HCT116 (cell line): Measurements from ENCODE around the gene PTPRQ. TPM values are rescaled to one million over a fixed set of nuclear protein-coding genes. Genes with fewer than 3 reads are reported as not detected.

ENCODE experiments used
- ATAC-seq: fragments of 200-7000 bp; cut with Tn5 transposase; 2 replicates; pipeline ENCODE4 v1.9.1; 2020; ENCODE audit warnings: mild to moderate bottlenecking, moderate library complexity
- BruUV-seq: library from RNA; stranded (reverse); fragments of 400-500 nt; replicated peaks from 2 replicates; lab custom pipeline; 2021; lab: Mats Ljungman, UMichigan
- CTCF ChIA-PET: fragments of 300-600 bp; sonication (Branson Sonifier 250); formaldehyde crosslinking; loops from one replicate; lab custom pipeline; 2021; ENCODE audit warnings: antibody characterized with exemption; lab: Charles Lee
- POLR2A ChIA-PET: fragments of 300-600, 350-600 bp; sonication (Branson Sonifier 250); formaldehyde crosslinking; loops from one replicate; lab custom pipeline; 2021; ENCODE audit warnings: antibody characterized with exemption; lab: Charles Lee
- RAD21 ChIA-PET, 2 experiments: fragments of 300-600 bp; sonication (Branson Sonifier 250); formaldehyde crosslinking; loops; one replicate each; lab custom pipeline; 2023; ENCODE audit warnings: low total read pairs in 2 of 2; ENCODE audit not compliant: uncharacterized antibody in 2 of 2, unreplicated experiment in 2 of 2, low non-redundant PET in 1 of 2; lab: Charles Lee
- DNase-seq: peaks from one replicate; pipeline ENCODE4 v3.0.0-alpha.2; 2010; ENCODE audit warnings: low read depth, low spot score
- H2AFZ ChIP-seq: fragments of 200-600 bp; shearing (Covaris generic), sonication (generic); 2 replicates; pipeline ENCODE4 v1.6.1; 2017; ENCODE audit warnings: low read depth, mixed run types, mixed read lengths, antibody characterized with exemption, low read length; ENCODE audit not compliant: poor library complexity, severe bottlenecking
- H3K27ac ChIP-seq: 2 replicates; pipeline ENCODE4 v1.5.1; 2012; ENCODE audit warnings: low read depth, low read length
- H3K27me3 ChIP-seq: fragments of 200-600 bp; sonication (generic); 2 replicates; pipeline ENCODE4 v1.6.1; 2016; ENCODE audit warnings: mixed run types, low read length, mixed read lengths; ENCODE audit not compliant: insufficient read depth
- H3K36me3 ChIP-seq, 2 experiments: fragments of 200-500 bp in 1 of 2; fragments of 200-600 bp in 1 of 2; sonication (Bioruptor generic) in 1 of 2; sonication (generic) in 1 of 2; 2 replicates each; pipeline versions ENCODE4 v1.5.1 to v1.6.1; 2014 to 2016; ENCODE audit warnings: low read length in 2 of 2, inconsistent platforms in 1 of 2, mixed read lengths in 1 of 2, mixed run types in 1 of 2; ENCODE audit not compliant: insufficient read depth in 2 of 2, control insufficient read depth in 1 of 2
- H3K4me1 ChIP-seq, 2 experiments: fragments of 200-600 bp in 1 of 2; sonication (generic) in 1 of 2; 2 replicates each; pipeline versions ENCODE4 v1.5.1 to v1.6.1; 2012 to 2017; ENCODE audit warnings: low read length in 2 of 2, inconsistent platforms in 1 of 2, mild to moderate bottlenecking in 1 of 2, mixed read lengths in 1 of 2, mixed run types in 1 of 2, moderate library complexity in 1 of 2; ENCODE audit not compliant: insufficient read depth in 2 of 2, control insufficient read depth in 1 of 2
- H3K4me2 ChIP-seq: fragments of 200-600 bp; sonication (generic); 2 replicates; pipeline ENCODE4 v1.6.1; 2017; ENCODE audit warnings: mixed run types, low read length, mixed read lengths
- H3K4me3 ChIP-seq, 2 experiments: fragments of 200-600 bp in 1 of 2; sonication (generic) in 1 of 2; replicated peaks in 1 of 2; 2 replicates each; pipeline ENCODE4 v1.5.1; 2011 to 2016; ENCODE audit warnings: low read length in 2 of 2, control low read depth in 1 of 2, low read depth in 1 of 2, mild to moderate bottlenecking in 1 of 2, mixed read lengths in 1 of 2, mixed run types in 1 of 2
- H3K79me2 ChIP-seq: fragments of 200-600 bp; sonication (generic); 2 replicates; pipeline ENCODE4 v1.6.1; 2017; ENCODE audit warnings: mild to moderate bottlenecking, mixed run types, low read length, moderate library complexity, mixed read lengths; ENCODE audit not compliant: insufficient read depth
- H3K9ac ChIP-seq: fragments of 200-600 bp; sonication (generic); 2 replicates; pipeline ENCODE4 v1.6.1; 2016; ENCODE audit warnings: low read length, mixed read lengths
- H3K9me2 ChIP-seq: fragments of 200-600 bp; sonication (generic), shearing (Covaris generic); 2 replicates; pipeline ENCODE4 v1.6.1; 2017; ENCODE audit warnings: mixed run types, mild to moderate bottlenecking, moderate library complexity; ENCODE audit not compliant: insufficient read depth
- H3K9me3 ChIP-seq, 2 experiments: fragments of 200-500 bp in 1 of 2; fragments of 200-600 bp in 1 of 2; sonication (Bioruptor generic) in 1 of 2; sonication (generic) in 1 of 2; 2 replicates each; pipeline ENCODE4 v1.6.1; 2014 to 2017; ENCODE audit warnings: low read length in 2 of 2, mixed read lengths in 2 of 2, inconsistent platforms in 1 of 2, low read depth in 1 of 2, mild to moderate bottlenecking in 1 of 2, mixed run types in 1 of 2, moderate library complexity in 1 of 2; ENCODE audit not compliant: control insufficient read depth in 1 of 2, insufficient read depth in 1 of 2
- H4K20me1 ChIP-seq: fragments of 200-600 bp; sonication (generic), shearing (Covaris generic); 2 replicates; pipeline ENCODE4 v1.6.1; 2017; ENCODE audit warnings: mixed run types, mild to moderate bottlenecking, moderate library complexity; ENCODE audit not compliant: insufficient read depth
- CBX3 ChIP-seq: IDR thresholded peaks from 2 replicates; pipeline ENCODE4 v1.6.1; 2012; ENCODE audit warnings: low read depth
- CTCF ChIP-seq, 3 experiments: fragments of 200-600 bp in 1 of 3; sonication (generic) in 1 of 3; IDR thresholded peaks in 2 of 3; conservative IDR thresholded peaks in 1 of 3; 2 replicates each; pipeline ENCODE4 v1.5.1; 2012 to 2017; ENCODE audit warnings: low read depth in 2 of 3, low read length in 2 of 3, antibody characterized with exemption in 1 of 3, borderline replicate concordance in 1 of 3, control low read depth in 1 of 3, mild to moderate bottlenecking in 1 of 3, mixed read lengths in 1 of 3, mixed run types in 1 of 3, moderate library complexity in 1 of 3; ENCODE audit not compliant: insufficient read depth in 1 of 3
- EGR1 ChIP-seq: IDR thresholded peaks from 2 replicates; pipeline ENCODE4 v1.6.1; 2012; ENCODE audit warnings: low read depth
- EZH2 ChIP-seq: fragments of 200-600 bp; sonication (generic); IDR thresholded peaks from 2 replicates; pipeline ENCODE4 v1.6.1; 2017; ENCODE audit warnings: antibody characterized with exemption, mixed run types
- EZH2phosphoT487 ChIP-seq: fragments of 200-600 bp; IDR thresholded peaks from 2 replicates; pipeline ENCODE4 v1.6.1; 2018; ENCODE audit warnings: antibody characterized with exemption, borderline replicate concordance
- JUND ChIP-seq: IDR thresholded peaks from 2 replicates; pipeline ENCODE4 v1.6.1; 2012
- MAX ChIP-seq: IDR thresholded peaks from 2 replicates; pipeline ENCODE4 v1.6.1; 2012
- POLR2A ChIP-seq: IDR thresholded peaks from 2 replicates; pipeline ENCODE4 v1.7.0; 2011; ENCODE audit warnings: borderline replicate concordance; ENCODE audit not compliant: insufficient read depth, insufficient read length; ENCODE audit errors: extremely low read depth
- RAD21 ChIP-seq: IDR thresholded peaks from 2 replicates; pipeline ENCODE4 v1.6.1; 2012; ENCODE audit warnings: low read depth, mild to moderate bottlenecking
- SP1 ChIP-seq: IDR thresholded peaks from 2 replicates; pipeline ENCODE4 v1.6.1; 2012; ENCODE audit warnings: low read depth
- SRF ChIP-seq: IDR thresholded peaks from 2 replicates; pipeline ENCODE4 v1.6.1; 2012; ENCODE audit warnings: low read depth
- TCF7L2 ChIP-seq: IDR thresholded peaks from 2 replicates; pipeline ENCODE4 v1.7.0; 2011; ENCODE audit warnings: borderline replicate concordance, inconsistent platforms; ENCODE audit not compliant: insufficient read depth, insufficient read length; ENCODE audit errors: extremely low read depth
- ZBTB33 ChIP-seq: IDR thresholded peaks from 2 replicates; pipeline ENCODE4 v1.6.1; 2011; ENCODE audit warnings: mild to moderate bottlenecking, low read length, moderate library complexity; ENCODE audit not compliant: insufficient replicate concordance; ENCODE audit errors: extremely low read depth
- ZFX ChIP-seq: fragments of 450-650 bp; IDR thresholded peaks from 2 replicates; pipeline ENCODE4 v1.6.1; 2017
- intact Hi-C: fragments of 100-400 bp; cut with micrococcal nuclease; formaldehyde crosslinking; loops from 2 replicates; pipeline ENCODE4 v1.10.0; 2022
- total RNA-seq: library from RNA; stranded (reverse); gene quantifications from one replicate; pipeline ENCODE4 v1.2.1, GENCODE V29; 2021; ENCODE audit not compliant: unreplicated experiment

PTPRQ gene
- total RNA-seq, 1 experiment from 2014 or later: not detected

- no peaks in the 10 kb centered on the region for H4K20me1 ChIP-seq
- H3K9me2 ChIP-seq: no peaks in the 10 kb centered on the region
- no peak overlapping the region for H3K27ac ChIP-seq
- H3K4me2 ChIP-seq: no peak overlapping the region
- no peak overlapping the region for H3K4me3 ChIP-seq
- no peak overlapping the region for H2AFZ ChIP-seq
- TF ChIP-seq RAD21: no peak
- TF ChIP-seq EZH2phosphoT487: no peak
- TF ChIP-seq JUND: no peak
- no peak for TF ChIP-seq MAX
- no peak for TF ChIP-seq CBX3
- TF ChIP-seq ZBTB33: no peak
- TF ChIP-seq POLR2A: no peak
- no peak for TF ChIP-seq SRF
- TF ChIP-seq CTCF (IDR thresholded peaks at IDR 0.05 in 2 of 3, conservative IDR thresholded peaks at IDR 0.05 in 1 of 3; ENCODE audit: borderline replicate concordance in 1 of 3, insufficient read depth in 1 of 3, low read depth in 2 of 3, low read length in 2 of 3): no peak
- no peak for TF ChIP-seq EGR1
- TF ChIP-seq TCF7L2: no peak
- no peak for TF ChIP-seq SP1
- TF ChIP-seq EZH2: no peak
- no peak for TF ChIP-seq ZFX
- ChIA-PET CTCF (interaction anchor here (5.4 kb wide), 1 partner anchor 14 kb away, joined by 41 read pairs; no protein-coding TSS in a partner anchor), RAD21 (no interaction called here), POLR2A (no interaction called here)
- no peaks in the 10 kb centered on the region for H3K9me3 ChIP-seq
- no peaks in the 10 kb centered on the region for H3K79me2 ChIP-seq
- H3K9ac ChIP-seq: no peak overlapping the region
- DNase-seq: no peak
- H3K4me1 ChIP-seq: no peaks in the 10 kb centered on the region; a peak in 1 of 4 replicates
- ATAC-seq: no peak
- intact Hi-C loops: loop anchor here (5.0 kb wide), 1 partner anchor 148 kb away; no protein-coding TSS in a partner anchor
- H3K36me3 ChIP-seq: no peaks in the 10 kb centered on the region
- H3K27me3 ChIP-seq: no peaks in the 10 kb centered on the region
- no TSS peak for BruUV-seq
These were observed 176.2 kb downstream of the PTPRQ start for GRCh38 chr12:80620281-80620680.
